GM23338 (cell line): ENCODE measurements around the gene BECN2. TPM values are rescaled to one million over a fixed set of nuclear protein-coding genes. Genes with fewer than 3 reads are reported as not detected.

ENCODE experiments used
- ATAC-seq: fragments of 200-7000 bp; cut with Tn5 transposase; 3 replicates; pipeline ENCODE4 v1.9.1; 2020
- DNase-seq: peaks from one replicate; pipeline ENCODE4 v3.0.0-alpha.2; 2015; ENCODE audit warnings: low spot score
- H2AFZ ChIP-seq: fragments of 200-600 bp; sonication (generic); 2 replicates; pipeline ENCODE4 v1.8.0; 2016; ENCODE audit warnings: antibody characterized with exemption, mild to moderate bottlenecking, moderate library complexity
- H3F3A ChIP-seq: fragments of 200-600 bp; sonication (generic); replicated peaks from 2 replicates; pipeline ENCODE4 v1.8.0; 2017; ENCODE audit warnings: antibody characterized with exemption, mixed run types, low read depth
- H3K27ac ChIP-seq: fragments of 200-600 bp; sonication (generic); 2 replicates; pipeline ENCODE4 v1.6.1; 2016; ENCODE audit warnings: low read depth
- H3K27me3 ChIP-seq: fragments of 200-600 bp; sonication (generic); 2 replicates; pipeline ENCODE4 v1.8.0; 2016; ENCODE audit warnings: mild to moderate bottlenecking, mixed run types, moderate library complexity; ENCODE audit not compliant: insufficient read depth
- H3K36me3 ChIP-seq: fragments of 200-600 bp; sonication (generic); 2 replicates; pipeline ENCODE4 v1.8.0; 2016; ENCODE audit warnings: mild to moderate bottlenecking; ENCODE audit not compliant: insufficient read depth
- H3K4me1 ChIP-seq: fragments of 200-600 bp; sonication (generic); 2 replicates; pipeline ENCODE4 v1.8.0; 2016; ENCODE audit warnings: mild to moderate bottlenecking, moderate library complexity; ENCODE audit not compliant: insufficient read depth
- H3K4me2 ChIP-seq: fragments of 200-600 bp; sonication (generic); 2 replicates; pipeline ENCODE4 v1.7.1; 2017; ENCODE audit warnings: mixed run types
- H3K4me3 ChIP-seq: fragments of 200-600 bp; sonication (generic); 2 replicates; pipeline ENCODE4 v1.6.1; 2016; ENCODE audit warnings: mixed run types
- H3K79me2 ChIP-seq: fragments of 200-600 bp; sonication (generic); replicated peaks from 2 replicates; pipeline ENCODE4 v1.8.0; 2017; ENCODE audit warnings: mild to moderate bottlenecking; ENCODE audit not compliant: insufficient read depth
- H3K9me2 ChIP-seq: fragments of 200-600 bp; sonication (generic); 2 replicates; pipeline ENCODE4 v1.8.0; 2017; ENCODE audit not compliant: insufficient read depth
- H4K20me1 ChIP-seq: fragments of 200-600 bp; sonication (generic); replicated peaks from 2 replicates; pipeline ENCODE4 v1.8.0; 2017; ENCODE audit warnings: mild to moderate bottlenecking; ENCODE audit not compliant: insufficient read depth
- H3K27ac Mint-ChIP-seq: 2 replicates; pipeline ENCODE4 v1.8.0; 2020; ENCODE audit warnings: inconsistent platforms, mild to moderate bottlenecking, moderate library complexity, mixed read lengths
- H3K27me3 Mint-ChIP-seq: 3 replicates; pipeline ENCODE4 v1.8.0; 2022; ENCODE audit warnings: low read depth, mild to moderate bottlenecking, moderate library complexity, mixed read lengths, inconsistent platforms; ENCODE audit not compliant: insufficient read depth, poor library complexity
- H3K36me3 Mint-ChIP-seq: 3 replicates; pipeline ENCODE4 v1.8.0; 2021; ENCODE audit warnings: low read depth, mild to moderate bottlenecking, inconsistent platforms, moderate library complexity, mixed read lengths
- H3K4me1 Mint-ChIP-seq: 3 replicates; pipeline ENCODE4 v1.8.0; 2020; ENCODE audit warnings: mild to moderate bottlenecking, inconsistent platforms, mixed read lengths
- H3K4me3 Mint-ChIP-seq: 3 replicates; pipeline ENCODE4 v1.8.0; 2021; ENCODE audit warnings: moderate library complexity, mild to moderate bottlenecking, inconsistent platforms, mixed read lengths
- H3K9me3 Mint-ChIP-seq: 3 replicates; pipeline ENCODE4 v1.8.0; 2020; ENCODE audit warnings: moderate library complexity, mild to moderate bottlenecking, inconsistent platforms, mixed read lengths
- CREB1 ChIP-seq: fragments of 250-450 bp; sonication (Bioruptor Pico); IDR thresholded peaks from 2 replicates; pipeline ENCODE4 v1.5.0; 2020; ENCODE audit warnings: low read depth, mild to moderate bottlenecking, moderate library complexity
- CTCF ChIP-seq, 2 experiments: fragments of 200-600 bp in 1 of 2; sonication (generic) in 1 of 2; conservative IDR thresholded peaks; 2 replicates each; pipeline versions ENCODE4 v1.5.1 to v1.6.1; 2016 to 2017; ENCODE audit warnings: antibody characterized with exemption in 2 of 2, low read depth in 2 of 2, mild to moderate bottlenecking in 2 of 2, moderate library complexity in 1 of 2
- NANOG ChIP-seq: IDR thresholded peaks from 2 replicates; pipeline ENCODE4 v1.6.1; 2016; ENCODE audit warnings: antibody characterized with exemption, borderline replicate concordance
- POLR2AphosphoS5 ChIP-seq: IDR thresholded peaks from 2 replicates; pipeline ENCODE4 v1.6.1; 2016; ENCODE audit warnings: antibody characterized with exemption, low read depth
- STAT1 ChIP-seq: IDR thresholded peaks from one replicate; pipeline ENCODE4 v1.6.1; 2016; ENCODE audit warnings: antibody characterized with exemption; ENCODE audit not compliant: unreplicated experiment
- ZNF462 ChIP-seq: fragments of 250-450 bp; sonication (Bioruptor Pico); IDR thresholded peaks from 2 replicates; pipeline ENCODE4 v1.5.0; 2020; ENCODE audit warnings: mild to moderate bottlenecking, moderate library complexity
- polyA plus RNA-seq: library from polyadenylated mRNA; unstranded; fragments of >200 nt; fragmentation: Nextera tagmentation; extraction: Ambion mirVana; gene quantifications from 2 replicates; pipeline ENCODE4 v1.2.1, GENCODE V29; 2016
- total RNA-seq: library from RNA; depleted of rRNA; stranded (reverse); fragments of >200 nt; shearing (Covaris generic); gene quantifications from 2 replicates; pipeline ENCODE4 v1.2.3, GENCODE V29; 2014

Gene BECN2
- total and polyA plus RNA-seq, 2 experiments from 2014 or later, result not detected

DNA sequence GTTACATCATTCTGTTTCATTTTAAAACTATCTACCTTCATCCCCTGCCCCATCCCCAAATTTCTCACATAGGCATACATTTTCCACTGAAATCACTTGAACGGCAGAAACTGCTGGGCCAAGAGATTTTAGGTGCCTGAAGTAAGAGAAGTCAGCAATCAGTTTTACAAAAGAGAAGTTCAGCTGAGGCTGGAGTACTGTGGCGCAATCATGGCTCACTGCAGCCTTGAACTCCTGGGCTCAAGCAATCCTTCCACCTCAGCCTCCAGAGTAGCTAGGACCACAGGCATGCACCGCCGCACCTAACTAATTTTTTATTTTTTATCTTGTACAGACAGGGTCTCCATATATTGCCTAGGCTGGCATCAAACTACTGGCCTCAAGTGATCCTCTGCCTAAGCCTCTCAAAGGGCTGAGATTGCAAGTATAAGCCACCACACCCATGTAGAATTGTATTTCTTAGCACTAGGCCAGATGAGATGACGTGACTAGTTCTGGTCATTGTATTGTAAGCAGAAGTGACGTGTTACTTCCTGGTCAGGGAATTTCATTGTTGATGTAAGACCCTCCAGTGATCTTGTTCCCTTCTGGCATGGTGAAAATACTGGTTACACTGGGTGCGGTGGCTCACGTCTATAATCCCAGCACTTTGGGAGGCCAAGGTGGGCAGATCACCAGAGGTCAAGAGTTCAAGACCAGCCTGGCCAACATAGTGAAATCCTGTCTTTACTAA lies 7.1 kb downstream of the BECN2 start (continued):
- TF ChIP-seq ZNF462 (CRISPR knock-in tag), result no peak
- TF ChIP-seq POLR2AphosphoS5, result no peak
- no peak for TF ChIP-seq CTCF (conservative IDR thresholded peaks at IDR 0.05; ENCODE audit: low read depth in 2 of 2)
- no peak for TF ChIP-seq CREB1 (CRISPR knock-in tag)
- TF ChIP-seq STAT1, result no peak

GRCh38 chr1:241968611-241969010 lies 11.0 kb downstream of the BECN2 start:
- H3K9me3 Mint-ChIP-seq, result no peaks in the 10 kb centered on the region; the same call in 2 of the 3 replicates
- no peak for ATAC-seq
- TF ChIP-seq CREB1 (CRISPR knock-in tag) (no peak), NANOG (no peak)

More at GRCh38 chr1:241968611-241969010, 11.0 kb downstream of the BECN2 start:
- H3K4me1 ChIP-seq, result peaks cover 3% of the 10 kb centered on the region; the same call in 1 of the 2 replicates
- no peaks in the 10 kb centered on the region for H4K20me1 ChIP-seq
- no peak overlapping the region for H2AFZ ChIP-seq
- H3K9me2 ChIP-seq, result no peaks in the 10 kb centered on the region; the same call in 1 of the 2 replicates
- no peak overlapping the region for H3K4me3 ChIP-seq
- Mint-ChIP-seq H3K36me3 (no peaks in the 10 kb centered on the region), H3K4me1 (peaks cover 14% of the 10 kb centered on the region), H3K27ac (no peak overlapping the region), H3K27me3 (peaks cover 2% of the 10 kb centered on the region), H3K4me3 (no peak overlapping the region)
- no peak overlapping the region for H3K4me2 ChIP-seq
- H3K27ac ChIP-seq, result no peak overlapping the region
- H3F3A ChIP-seq, result no peaks in the 10 kb centered on the region
- no peak for DNase-seq
- no peaks in the 10 kb centered on the region for H3K36me3 ChIP-seq
- H3K27me3 ChIP-seq, result no peaks in the 10 kb centered on the region
- H3K79me2 ChIP-seq, result no peaks in the 10 kb centered on the region
